HG03378 (cell line): ENCODE results near the gene LRRC61.
"Not testable (repeated sequence)": the region's sequence is repeated elsewhere in the genome, so short reads cannot be mapped to it uniquely, and the experiment has no call there.

ENCODE experiments used
- ATAC-seq: cut with Tn5 transposase; IDR thresholded peaks from one replicate; pipeline ENCODE4 v1.9.1; 2021; ENCODE audit warnings: mild to moderate bottlenecking, moderate library complexity; ENCODE audit not compliant: unreplicated experiment

The LRRC61 gene

DNA sequence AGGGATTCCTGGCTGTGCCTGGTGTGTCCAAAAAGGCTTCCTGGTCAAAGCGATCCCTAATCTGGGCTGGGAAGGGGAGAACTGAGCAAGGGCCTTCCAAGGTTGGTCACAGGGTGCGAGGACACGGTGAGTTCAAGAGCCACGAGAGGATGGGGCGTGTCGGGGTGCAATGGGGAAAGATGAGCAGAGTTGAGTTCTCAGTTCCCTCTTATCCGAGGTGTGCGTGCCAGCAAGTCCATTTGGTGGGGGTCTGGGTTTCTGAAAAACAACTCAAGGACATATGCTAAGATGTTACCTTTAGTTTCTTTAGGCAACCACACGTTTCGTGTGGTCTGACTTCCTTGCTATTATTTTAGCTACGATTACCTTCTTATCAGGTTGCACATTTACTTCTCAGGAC is 57.3 kb downstream of the LRRC61 start:
- no peak for ATAC-seq

DNA sequence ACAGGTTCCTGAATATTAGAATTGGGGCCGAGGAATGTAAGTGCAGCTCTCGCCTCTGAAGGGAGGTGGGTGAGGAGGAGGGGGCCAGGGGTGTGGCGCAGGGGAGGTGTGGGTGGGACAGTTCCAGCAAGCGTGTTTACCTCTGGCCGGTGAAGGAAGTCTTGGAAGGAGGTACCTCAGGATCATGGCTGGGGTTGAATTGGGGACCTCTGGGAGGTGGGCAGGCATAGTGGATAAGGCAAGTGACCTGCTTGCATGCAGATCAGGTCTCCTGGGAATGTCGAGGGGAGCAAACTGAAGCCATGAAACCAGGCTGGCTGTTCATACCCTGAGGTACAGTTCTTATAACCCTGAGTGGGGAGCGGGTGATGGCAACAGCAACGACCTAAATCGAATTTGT is 57.9 kb downstream of the LRRC61 start:
- no peak for ATAC-seq

DNA sequence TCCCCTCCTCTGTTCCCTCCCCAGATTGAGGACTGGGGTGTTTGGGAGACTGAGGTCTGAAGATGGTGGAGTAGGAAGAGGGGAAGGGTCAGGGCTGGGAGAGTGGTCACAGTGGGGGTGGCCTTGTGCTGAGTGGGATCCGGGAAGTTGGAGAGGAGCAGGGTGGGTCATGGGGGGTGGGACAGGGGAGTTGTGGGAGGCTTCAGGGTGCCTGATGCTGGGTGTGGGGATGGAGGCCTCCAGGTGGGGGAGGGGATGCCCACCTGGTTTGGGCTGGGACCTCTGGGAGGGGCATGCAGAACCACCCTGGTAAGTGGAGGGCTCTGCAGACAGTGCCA is 58.6 kb downstream of the LRRC61 start:
- ATAC-seq = no peak

DNA sequence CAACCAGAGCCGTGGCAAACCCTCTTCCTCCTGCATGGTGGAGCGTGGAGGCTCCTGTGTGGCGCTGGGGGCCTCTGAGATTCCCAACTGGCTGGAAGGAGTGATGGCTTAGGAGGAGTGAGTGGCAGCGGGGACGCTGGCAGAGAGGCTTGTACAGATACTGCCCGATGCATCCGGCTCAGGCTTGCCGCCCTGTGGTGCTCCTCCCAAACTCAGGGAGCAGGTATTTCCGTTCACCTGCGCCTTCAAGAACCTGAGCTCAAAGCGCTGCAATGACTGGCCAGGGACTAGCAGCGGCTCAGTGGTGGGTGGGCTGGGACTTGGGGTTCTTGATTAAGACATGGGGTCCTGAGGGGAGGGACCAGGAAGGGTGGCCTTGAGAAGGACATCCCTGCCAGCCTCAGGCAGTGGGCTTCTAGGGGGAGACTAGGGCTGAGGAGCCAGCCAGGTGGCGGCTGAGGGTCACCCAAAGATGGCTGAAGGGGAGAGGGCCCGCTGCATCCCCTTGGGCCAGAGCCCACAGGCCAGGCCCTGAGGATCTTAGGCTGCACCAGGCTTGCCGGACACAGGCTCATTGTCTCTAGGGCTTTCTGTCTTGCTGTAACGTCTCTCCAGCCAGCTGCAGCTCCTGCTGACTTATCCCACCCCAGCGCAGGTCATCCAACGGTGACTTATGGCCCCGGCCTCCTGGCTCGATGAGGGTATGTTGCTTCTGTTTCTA is 59.1 kb downstream of the LRRC61 start:
- no peak for ATAC-seq

GRCh38 chr7:150382844-150383225 is 59.7 kb downstream of the LRRC61 start:
- no peak for ATAC-seq

- ATAC-seq = no peak
Observed at GRCh38 chr7:150383710-150384397, 60.7 kb downstream of the LRRC61 start.

DNA sequence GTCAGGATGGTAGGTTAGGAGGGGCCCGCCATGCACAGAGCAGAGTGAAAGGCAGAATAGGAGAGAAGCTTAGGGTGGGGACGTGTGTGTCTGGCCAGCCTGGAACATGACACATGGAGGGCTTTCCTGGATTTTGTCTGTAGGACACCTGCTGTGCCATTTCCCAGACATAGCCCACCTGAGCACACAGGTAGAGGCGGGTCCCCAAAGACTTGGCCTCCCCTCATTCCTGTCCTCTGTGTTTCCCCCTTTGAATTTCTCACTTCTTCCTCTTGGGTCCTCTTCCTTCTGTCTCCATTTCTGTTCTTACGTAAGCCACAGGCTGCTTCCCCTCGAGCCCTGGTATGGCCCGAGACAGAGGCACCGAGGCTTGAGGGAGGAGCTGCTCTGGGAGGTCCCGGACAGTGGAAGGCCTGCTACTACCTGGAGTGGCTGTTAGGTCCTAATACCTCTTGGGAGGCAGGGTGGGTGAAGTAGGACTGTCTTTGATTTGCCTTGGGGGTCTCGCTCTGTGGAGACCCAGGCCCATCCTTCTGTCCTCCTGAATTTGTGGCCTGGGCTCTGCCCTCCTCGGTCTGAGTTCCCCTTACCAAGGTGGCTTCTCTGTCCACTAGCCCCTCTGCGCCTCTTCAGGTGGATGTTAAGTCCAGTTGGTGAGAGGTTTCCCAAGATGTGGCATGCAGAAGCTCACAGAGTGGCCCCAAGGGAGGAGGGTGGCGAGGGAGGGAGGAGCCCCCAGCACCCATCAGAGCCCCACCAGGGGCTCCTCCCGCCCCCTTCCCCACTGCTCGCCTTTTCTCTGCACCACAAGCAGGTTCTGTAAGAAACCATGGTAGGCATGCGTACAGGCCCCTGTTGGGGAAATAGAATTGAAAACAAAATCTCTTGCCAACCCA is 61.5 kb downstream of the LRRC61 start:
- no peak for ATAC-seq

DNA sequence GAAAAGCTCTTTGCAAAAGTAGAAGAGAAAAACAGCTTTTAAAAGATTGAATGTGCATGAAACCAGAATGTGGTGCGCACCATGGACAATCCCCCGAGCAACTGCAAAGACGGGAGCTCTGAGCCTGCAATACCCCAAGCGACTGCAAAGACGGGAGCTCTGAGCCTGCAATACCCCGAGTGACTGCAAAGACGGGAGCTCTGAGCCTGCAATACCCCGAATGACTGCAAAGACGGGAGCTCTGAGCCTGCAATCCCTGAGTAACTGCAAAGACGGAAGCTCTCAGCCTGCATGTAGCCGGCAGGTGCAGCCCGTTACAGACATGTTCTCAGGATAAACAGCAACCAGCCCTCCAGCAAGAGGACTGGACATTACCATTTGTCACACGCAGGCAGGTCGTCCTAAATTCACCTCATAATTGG is 62.2 kb downstream of the LRRC61 start:
- ATAC-seq = no peak

- ATAC-seq = not testable (repeated sequence)
Observed at GRCh38 chr7:150385884-150386283, 62.7 kb downstream of the LRRC61 start.
